ENCODE measurements around the gene AOAH. TPM values are rescaled to one million over a fixed set of nuclear protein-coding genes. Genes with fewer than 3 reads are reported as not detected.

Gene AOAH
- total and polyA plus RNA-seq, 2 of the 13 experiments (the other 11 are each of a cell fraction or from before 2014, with no cell fraction given): not detected

- TF ChIP-seq ZBED4 (CRISPR knock-in tag; IDR thresholded peaks at IDR 0.05; ENCODE audit: borderline replicate concordance) (no peak), SP5 (CRISPR knock-in tag; IDR thresholded peaks at IDR 0.05; ENCODE audit: borderline replicate concordance, low read depth) (no peak), ZMAT5 (CRISPR knock-in tag; IDR thresholded peaks at IDR 0.05; ENCODE audit: borderline replicate concordance, low read depth) (no peak), ZBTB21 (CRISPR knock-in tag; IDR thresholded peaks at IDR 0.05) (no peak), THRA (CRISPR knock-in tag; IDR thresholded peaks at IDR 0.05; ENCODE audit: borderline replicate concordance) (no peak), ARHGAP35 (CRISPR knock-in tag; IDR thresholded peaks at IDR 0.05; ENCODE audit: borderline replicate concordance) (no peak), MIER3 (CRISPR knock-in tag; IDR thresholded peaks at IDR 0.05; ENCODE audit: borderline replicate concordance) (no peak), ZNF362 (CRISPR knock-in tag; IDR thresholded peaks at IDR 0.05; ENCODE audit: borderline replicate concordance) (no peak), HNF4A (CRISPR knock-in tag; IDR thresholded peaks at IDR 0.05) (no peak), DDIT3 (CRISPR knock-in tag; IDR thresholded peaks at IDR 0.05) (no peak), U2AF1 (optimal IDR thresholded peaks at IDR 0.05; ENCODE audit: low read depth, low read length) (no peak), ZNF30 (CRISPR knock-in tag; IDR thresholded peaks at IDR 0.05) (no peak), YEATS2 (CRISPR knock-in tag; IDR thresholded peaks at IDR 0.05; ENCODE audit: borderline replicate concordance) (no peak)
Measured at GRCh38 chr7:36711256-36711655, 13.0 kb downstream of the AOAH start (continued).

All from HepG2 (cell line).